GM12878 (cell line): ENCODE data around the gene WDR17. TPM values are rescaled to one million over a fixed set of nuclear protein-coding genes. Genes with fewer than 3 reads are reported as not detected.

Source experiments
- ETV6 ChIP-seq, 2 experiments: fragments of 450-650 bp in 1 of 2; IDR thresholded peaks in 1 of 2; conservative IDR thresholded peaks in 1 of 2; 2 replicates each; pipeline ENCODE4 v1.6.1; 2014; ENCODE audit warnings: antibody characterized with exemption in 1 of 2, borderline replicate concordance in 1 of 2, low read depth in 1 of 2, mild to moderate bottlenecking in 1 of 2, moderate library complexity in 1 of 2
- JUND ChIP-seq: IDR thresholded peaks from 2 replicates; pipeline ENCODE4 v1.6.1; 2012; ENCODE audit warnings: low read depth, mild to moderate bottlenecking, low read length, improper control_type of control experiment, moderate library complexity
- polyA plus RNA-seq, 11 experiments: library from polyadenylated mRNA; depleted of rRNA in 4 of 11; unstranded in 6 of 11; stranded (reverse) in 5 of 11; fragments of >200 nt; fragmentation: Nextera tagmentation in 4 of 11; fragmentation: Illumina TruSeq in 1 of 11; extraction: Ambion mirVana in 4 of 11; extraction: Trizol in 1 of 11; gene quantifications; 1 replicate in 1 of 11; 2 replicates in 10 of 11; pipeline versions ENCODE4 v1.2.1 to v1.2.3, GENCODE V29; 2011 to 2016; ENCODE audit warnings: inconsistent platforms in 2 of 11, missing spikeins in 2 of 11, low read depth in 1 of 11
- small RNA-seq: library from RNA; depleted of rRNA; stranded (forward); fragments of <200 nt; gene quantifications from one replicate; pipeline ENCODE3, GENCODE V24; 2014
- total RNA-seq, 4 experiments: library from RNA; depleted of rRNA in 3 of 4; stranded (reverse); fragments of >200 nt in 3 of 4; fragmentation: Illumina TruSeq in 1 of 4; extraction: Trizol in 1 of 4; gene quantifications; 2 replicates each; pipeline versions ENCODE4 v1.2.1 to v1.2.3, GENCODE V29; 2013 to 2021

The WDR17 gene
- total and polyA plus RNA-seq, 10 of the 15 experiments (the other 5 are each of a cell fraction or from before 2014, with no cell fraction given), result 0.43 to 3.8 (median 2.8) TPM

DNA sequence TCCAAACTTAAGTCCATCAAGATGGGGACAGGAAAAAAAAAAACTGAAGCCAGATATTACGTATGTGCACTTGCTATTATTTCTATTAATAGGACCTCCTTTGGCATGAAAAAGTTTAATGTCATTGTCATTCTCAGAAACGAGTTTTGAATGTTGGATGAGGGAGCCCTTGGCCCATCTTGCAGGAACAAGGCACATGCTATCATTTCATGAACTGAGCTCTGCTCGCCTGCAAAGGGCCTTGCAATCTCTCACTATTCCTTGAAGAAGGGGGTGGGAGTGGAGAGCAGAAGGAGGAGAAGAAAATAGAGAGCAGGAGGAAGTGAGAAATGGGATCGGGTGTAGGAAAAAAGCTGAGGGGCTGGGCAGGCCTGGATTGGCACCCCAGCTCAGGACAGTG lies 164.0 kb downstream of the WDR17 start (continued):
- TF ChIP-seq ETV6 (conservative IDR thresholded peaks at IDR 0.05 in 1 of 2, IDR thresholded peaks at IDR 0.05 in 1 of 2; ENCODE audit: borderline replicate concordance in 1 of 2, low read depth in 1 of 2) (no peak), JUND (no peak)

Small RNA genes within 50 kb of the gene (small RNA-seq; reads per million reads assigned to genes)
- gene RF00432, result not detected

Other genes with a start within 250 kb of the WDR17 start
- gene SPATA4, start 129.7 kb downstream of the WDR17 start, total RNA-seq (2014; rRNA removed), result 0.11 TPM in 1 of 2 replicates, not detected in the other
- gene SPATA4, start 129.7 kb downstream of the WDR17 start, total RNA-seq (2014; rRNA removed; fragmentation: Illumina TruSeq; extraction: Trizol), result not detected in 2 replicates
- gene SPATA4, start 129.7 kb downstream of the WDR17 start, total RNA-seq (2021), result not detected in 2 replicates
- not detected in 2 replicates for gene SPATA4, start 129.7 kb downstream of the WDR17 start, polyA plus RNA-seq (2011; rRNA removed)
- gene SPATA4, start 129.7 kb downstream of the WDR17 start, polyA plus RNA-seq (2014; fragmentation: Illumina TruSeq; extraction: Trizol), result not detected in 2 replicates
- not detected for gene SPATA4, start 129.7 kb downstream of the WDR17 start, polyA plus RNA-seq (2014; fragmentation: Nextera tagmentation; extraction: Ambion mirVana)
- not detected in 2 replicates for gene SPATA4, start 129.7 kb downstream of the WDR17 start, polyA plus RNA-seq (2014; rRNA removed)
- not detected for gene SPATA4, start 129.7 kb downstream of the WDR17 start, polyA plus RNA-seq (2016; fragmentation: Nextera tagmentation; extraction: Ambion mirVana)
- gene ASB5, start 203.4 kb downstream of the WDR17 start, total RNA-seq (2014; rRNA removed), result not detected in 2 replicates
- gene ASB5, start 203.4 kb downstream of the WDR17 start, total RNA-seq (2014; rRNA removed; fragmentation: Illumina TruSeq; extraction: Trizol), result not detected in 2 replicates
- gene ASB5, start 203.4 kb downstream of the WDR17 start, total RNA-seq (2021), result not detected in 2 replicates
- not detected in 2 replicates for gene ASB5, start 203.4 kb downstream of the WDR17 start, polyA plus RNA-seq (2011; rRNA removed)
- not detected in 2 replicates for gene ASB5, start 203.4 kb downstream of the WDR17 start, polyA plus RNA-seq (2014; fragmentation: Illumina TruSeq; extraction: Trizol)
- not detected for gene ASB5, start 203.4 kb downstream of the WDR17 start, polyA plus RNA-seq (2014; fragmentation: Nextera tagmentation; extraction: Ambion mirVana)
- gene ASB5, start 203.4 kb downstream of the WDR17 start, polyA plus RNA-seq (2014; rRNA removed), result 0.03 TPM in 1 of 2 replicates, not detected in the other
- gene ASB5, start 203.4 kb downstream of the WDR17 start, polyA plus RNA-seq (2016; fragmentation: Nextera tagmentation; extraction: Ambion mirVana), result not detected